ENCODE results near the gene DXO.

DNA sequence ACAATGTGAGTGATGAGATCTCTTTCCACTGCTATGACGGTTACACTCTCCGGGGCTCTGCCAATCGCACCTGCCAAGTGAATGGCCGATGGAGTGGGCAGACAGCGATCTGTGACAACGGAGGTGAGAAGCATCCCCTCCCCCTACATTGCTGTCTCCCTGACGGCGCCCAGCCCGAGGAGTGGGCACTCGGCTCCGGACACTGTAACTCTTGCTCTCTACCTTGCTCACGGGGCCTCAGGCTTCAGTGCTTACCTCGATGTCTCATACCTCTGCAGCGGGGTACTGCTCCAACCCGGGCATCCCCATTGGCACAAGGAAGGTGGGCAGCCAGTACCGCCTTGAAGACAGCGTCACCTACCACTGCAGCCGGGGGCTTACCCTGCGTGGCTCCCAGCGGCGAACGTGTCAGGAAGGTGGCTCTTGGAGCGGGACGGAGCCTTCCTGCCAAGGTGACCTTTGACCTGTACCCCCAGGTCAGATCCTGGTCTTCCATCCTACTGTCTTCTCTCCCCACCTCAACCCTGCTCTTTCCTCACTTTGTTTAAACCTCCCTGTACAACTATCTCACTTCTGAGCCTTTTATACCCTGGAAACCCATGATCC is 24.8 kb downstream of the DXO start:
- TF ChIP-seq, protein P1, sequence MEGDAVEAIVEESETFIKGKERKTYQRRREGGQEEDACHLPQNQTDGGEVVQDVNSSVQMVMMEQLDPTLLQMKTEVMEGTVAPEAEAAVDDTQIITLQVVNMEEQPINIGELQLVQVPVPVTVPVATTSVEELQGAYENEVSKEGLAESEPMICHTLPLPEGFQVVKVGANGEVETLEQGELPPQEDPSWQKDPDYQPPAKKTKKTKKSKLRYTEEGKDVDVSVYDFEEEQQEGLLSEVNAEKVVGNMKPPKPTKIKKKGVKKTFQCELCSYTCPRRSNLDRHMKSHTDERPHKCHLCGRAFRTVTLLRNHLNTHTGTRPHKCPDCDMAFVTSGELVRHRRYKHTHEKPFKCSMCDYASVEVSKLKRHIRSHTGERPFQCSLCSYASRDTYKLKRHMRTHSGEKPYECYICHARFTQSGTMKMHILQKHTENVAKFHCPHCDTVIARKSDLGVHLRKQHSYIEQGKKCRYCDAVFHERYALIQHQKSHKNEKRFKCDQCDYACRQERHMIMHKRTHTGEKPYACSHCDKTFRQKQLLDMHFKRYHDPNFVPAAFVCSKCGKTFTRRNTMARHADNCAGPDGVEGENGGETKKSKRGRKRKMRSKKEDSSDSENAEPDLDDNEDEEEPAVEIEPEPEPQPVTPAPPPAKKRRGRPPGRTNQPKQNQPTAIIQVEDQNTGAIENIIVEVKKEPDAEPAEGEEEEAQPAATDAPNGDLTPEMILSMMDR (IDR thresholded peaks at IDR 0.05) = no peak
- no peak for TF ChIP-seq POLR2A (IDR thresholded peaks at IDR 0.05)
